H1 (cell line): ENCODE data around the gene OR10AD1. TPM values are rescaled to one million over a fixed set of nuclear protein-coding genes. Genes with fewer than 3 reads are reported as not detected.

Experiments used
- CTCF ChIA-PET: fragments of 300-600 bp; sonication (Branson Sonifier 250); formaldehyde crosslinking; loops from one replicate; lab custom pipeline; 2021; ENCODE audit not compliant: partially characterized antibody; lab: Charles Lee
- POLR2A ChIA-PET: fragments of 300-600 bp; sonication (Branson Sonifier 250); formaldehyde crosslinking; loops from one replicate; lab custom pipeline; 2021; ENCODE audit warnings: inconsistent platforms; ENCODE audit not compliant: partially characterized antibody; lab: Charles Lee
- DNase-seq, 2 experiments: peaks; one replicate each; pipeline versions ENCODE4 v3.0.0 to v3.0.0-alpha.2; 2010 to 2022; ENCODE audit warnings: low spot score in 2 of 2, low read depth in 1 of 2, mixed read lengths in 1 of 2
- FAIRE-seq: peaks from 2 replicates; lab custom pipeline; 2011; peaks lifted over from hg19 to GRCh38; lab: Jason Lieb, UNC
- H2AFZ ChIP-seq: 2 replicates; pipeline ENCODE4 v1.8.1; 2012; ENCODE audit warnings: low read length, inconsistent platforms
- H2AK5ac ChIP-seq: 2 replicates; pipeline ENCODE4 v1.6.1; 2013; ENCODE audit warnings: low read depth, low read length
- H2BK120ac ChIP-seq: replicated peaks from 2 replicates; pipeline ENCODE3; 2013; ENCODE audit warnings: low read depth, low read length, inconsistent platforms
- H2BK12ac ChIP-seq: 2 replicates; pipeline ENCODE4 v1.6.1; 2013; ENCODE audit warnings: low read depth, low read length
- H2BK15ac ChIP-seq: 2 replicates; pipeline ENCODE4 v1.6.1; 2013; ENCODE audit warnings: low read length
- H2BK20ac ChIP-seq: 2 replicates; pipeline ENCODE4 v1.6.1; 2013; ENCODE audit warnings: low read length
- H2BK5ac ChIP-seq: 2 replicates; pipeline ENCODE4 v1.6.1; 2013; ENCODE audit warnings: low read depth, low read length
- H3K14ac ChIP-seq: 2 replicates; pipeline ENCODE4 v1.6.1; 2013; ENCODE audit warnings: inconsistent platforms; ENCODE audit not compliant: insufficient read length
- H3K18ac ChIP-seq: 2 replicates; pipeline ENCODE4 v1.6.1; 2013; ENCODE audit warnings: low read length; ENCODE audit errors: extremely low read depth
- H3K23ac ChIP-seq: 2 replicates; pipeline ENCODE4 v1.6.1; 2013; ENCODE audit warnings: inconsistent platforms; ENCODE audit not compliant: insufficient read length
- H3K23me2 ChIP-seq: 2 replicates; pipeline ENCODE4 v1.6.1; 2013; ENCODE audit warnings: low read depth, low read length
- H3K27ac ChIP-seq: 2 replicates; pipeline ENCODE4 v1.6.1; 2011; ENCODE audit warnings: low read depth, low read length, inconsistent platforms
- H3K27me3 ChIP-seq, 4 experiments: replicated peaks in 1 of 4; 1 replicate in 1 of 4; 2 replicates in 3 of 4; pipeline versions ENCODE4 v1.6.1 to v1.8.1; 2011 to 2013; ENCODE audit warnings: low read length in 3 of 4, mild to moderate bottlenecking in 3 of 4, inconsistent platforms in 2 of 4, mixed read lengths in 2 of 4, moderate library complexity in 1 of 4; ENCODE audit not compliant: control insufficient read depth in 3 of 4, insufficient read depth in 3 of 4; ENCODE audit errors: extremely low read depth in 1 of 4
- H3K36me3 ChIP-seq, 4 experiments: 2 replicates each; pipeline versions ENCODE4 v1.6.1 to v1.8.1; 2011 to 2013; ENCODE audit warnings: mild to moderate bottlenecking in 4 of 4, low read length in 3 of 4, moderate library complexity in 2 of 4, control low read depth in 1 of 4, inconsistent platforms in 1 of 4; ENCODE audit not compliant: insufficient read depth in 4 of 4, control insufficient read depth in 2 of 4
- H3K4ac ChIP-seq: replicated peaks from 2 replicates; pipeline ENCODE3; 2013; ENCODE audit warnings: low read length, low read depth, mixed read lengths, inconsistent platforms; ENCODE audit not compliant: insufficient read length
- H3K4me1 ChIP-seq, 4 experiments: replicated peaks in 1 of 4; 1 replicate in 1 of 4; 2 replicates in 3 of 4; pipeline versions ENCODE4 v1.6.1 to v1.8.1; 2011 to 2013; ENCODE audit warnings: low read length in 3 of 4, inconsistent platforms in 2 of 4, mixed read lengths in 1 of 4; ENCODE audit not compliant: insufficient read depth in 4 of 4, control insufficient read depth in 3 of 4
- H3K4me2 ChIP-seq, 2 experiments: 2 replicates each; pipeline versions ENCODE4 v1.6.1 to v1.8.1; 2011 to 2013; ENCODE audit warnings: low read depth in 2 of 2, low read length in 2 of 2, control low read depth in 1 of 2, inconsistent platforms in 1 of 2, mild to moderate bottlenecking in 1 of 2; ENCODE audit not compliant: insufficient read depth in 1 of 2
- H3K4me3 ChIP-seq, 4 experiments: fragments of 200-600, 300-600 bp in 1 of 4; sonication (generic), shearing (Covaris generic), sonication (Bioruptor Twin) in 1 of 4; 2 replicates each; pipeline versions ENCODE4 v1.5.1 to v1.8.1; 2011 to 2016; ENCODE audit warnings: low read length in 4 of 4, low read depth in 3 of 4, control low read depth in 2 of 4, inconsistent platforms in 2 of 4, mild to moderate bottlenecking in 2 of 4, mixed read lengths in 1 of 4, moderate library complexity in 1 of 4; ENCODE audit not compliant: insufficient read depth in 2 of 4; ENCODE audit errors: extremely low read depth in 1 of 4
- H3K56ac ChIP-seq: replicated peaks from 2 replicates; pipeline ENCODE3; 2013; ENCODE audit warnings: low read depth, mild to moderate bottlenecking, mixed read lengths, low read length, inconsistent platforms; ENCODE audit not compliant: insufficient read length
- H3K79me1 ChIP-seq: 2 replicates; pipeline ENCODE4 v1.6.1; 2013; ENCODE audit warnings: low read depth, low read length, control low read depth
- H3K79me2 ChIP-seq, 2 experiments: 2 replicates each; pipeline versions ENCODE4 v1.6.1 to v1.8.1; 2012 to 2013; ENCODE audit warnings: low read length in 2 of 2, mild to moderate bottlenecking in 2 of 2, inconsistent platforms in 1 of 2; ENCODE audit not compliant: insufficient read depth in 2 of 2, control insufficient read depth in 1 of 2
- H3K9ac ChIP-seq, 4 experiments: replicated peaks in 1 of 4; 1 replicate in 1 of 4; 2 replicates in 3 of 4; pipeline versions ENCODE4 v1.6.1 to v1.8.1; 2011 to 2013; ENCODE audit warnings: low read depth in 3 of 4, low read length in 3 of 4, control low read depth in 2 of 4, mild to moderate bottlenecking in 2 of 4, moderate library complexity in 2 of 4, inconsistent platforms in 1 of 4; ENCODE audit errors: extremely low read depth in 1 of 4
- H3K9me3 ChIP-seq, 2 experiments: 2 replicates each; pipeline versions ENCODE4 v1.6.1 to v1.8.1; 2012 to 2013; ENCODE audit warnings: mild to moderate bottlenecking in 2 of 2, moderate library complexity in 2 of 2, control low read depth in 1 of 2, inconsistent platforms in 1 of 2, low read depth in 1 of 2, low read length in 1 of 2, mixed read lengths in 1 of 2; ENCODE audit not compliant: insufficient read depth in 2 of 2
- H4K20me1 ChIP-seq, 2 experiments: replicated peaks in 1 of 2; 2 replicates each; pipeline versions ENCODE3 to v1.8.1; 2011 to 2013; ENCODE audit warnings: inconsistent platforms in 2 of 2, low read length in 2 of 2, mild to moderate bottlenecking in 1 of 2; ENCODE audit not compliant: insufficient read depth in 2 of 2, control insufficient read depth in 1 of 2
- H4K5ac ChIP-seq: 2 replicates; pipeline ENCODE4 v1.6.1; 2013; ENCODE audit warnings: low read length, low read depth, mixed read lengths, inconsistent platforms; ENCODE audit not compliant: insufficient read length
- H4K8ac ChIP-seq: 2 replicates; pipeline ENCODE4 v1.8.0; 2013; ENCODE audit warnings: mild to moderate bottlenecking, moderate library complexity, low read length, inconsistent platforms; ENCODE audit not compliant: insufficient read depth; ENCODE audit errors: extremely low read depth
- H4K91ac ChIP-seq: replicated peaks from 2 replicates; pipeline ENCODE3; 2013; ENCODE audit warnings: low read length, mixed read lengths, inconsistent platforms; ENCODE audit not compliant: insufficient read length
- BRCA1 ChIP-seq: IDR thresholded peaks from 2 replicates; pipeline ENCODE4 v1.6.1; 2012; ENCODE audit warnings: low read depth, low read length, improper control_type of control experiment
- GABPA ChIP-seq: IDR thresholded peaks from 2 replicates; pipeline ENCODE4 v1.6.1; 2011; ENCODE audit warnings: mild to moderate bottlenecking, low read length, moderate library complexity, borderline replicate concordance; ENCODE audit not compliant: insufficient read depth
- GTF2F1 ChIP-seq: IDR thresholded peaks from 2 replicates; pipeline ENCODE4 v1.6.1; 2012; ENCODE audit warnings: low read depth, low read length, improper control_type of control experiment, borderline replicate concordance
- JUN ChIP-seq: IDR thresholded peaks from 2 replicates; pipeline ENCODE4 v1.6.1; 2011; ENCODE audit warnings: low read depth, mild to moderate bottlenecking, improper control_type of control experiment, low read length
- POLR2A ChIP-seq, 2 experiments: IDR thresholded peaks; 1 replicate in 1 of 2; 2 replicates in 1 of 2; pipeline ENCODE4 v1.6.1; 2011; ENCODE audit warnings: low read depth in 2 of 2, low read length in 2 of 2, mild to moderate bottlenecking in 2 of 2; ENCODE audit errors: control extremely low read depth in 1 of 2
- RXRA ChIP-seq: IDR thresholded peaks from 2 replicates; pipeline ENCODE4 v1.6.1; 2011; ENCODE audit warnings: low read depth, mild to moderate bottlenecking, low read length, moderate library complexity; ENCODE audit not compliant: insufficient read depth
- SRF ChIP-seq: IDR thresholded peaks from 2 replicates; pipeline ENCODE4 v1.6.1; 2011; ENCODE audit warnings: mild to moderate bottlenecking, low read depth, low read length, moderate library complexity
- TEAD4 ChIP-seq: IDR thresholded peaks from 2 replicates; pipeline ENCODE4 v1.6.1; 2012; ENCODE audit warnings: low read depth, low read length, inconsistent platforms, mixed read lengths
- WGBS, 2 experiments: shearing (Covaris generic) in 1 of 2; methylation state at CpG; one replicate each; pipeline versions ENCODE4 v1.1.6 to v1.1.7; 2013 to 2015; ENCODE audit warnings: low lambda C conversion rate in 2 of 2, mixed read lengths in 2 of 2, inconsistent platforms in 1 of 2, low coverage in 1 of 2, missing lambda C conversion rate in 1 of 2; ENCODE audit not compliant: insufficient replicate concordance in 2 of 2, insufficient coverage in 1 of 2, insufficient read length in 1 of 2; ENCODE audit errors: extremely low coverage in 1 of 2, missing lambda C conversion rate in 1 of 2; 5-methylcytosine and 5-hydroxymethylcytosine counted together
- polyA plus RNA-seq, 7 experiments: library from polyadenylated mRNA; depleted of rRNA in 3 of 7; stranded (reverse) in 5 of 7; unstranded in 2 of 7; fragments of >200 nt in 5 of 7; fragments of 200-250 nt in 2 of 7; gene quantifications; 1 replicate in 5 of 7; 2 replicates in 1 of 7; 4 replicates in 1 of 7; pipeline versions ENCODE4 v1.2.1 to v1.2.3, GENCODE V29; 2011 to 2013; ENCODE audit warnings: missing spikeins in 2 of 7, mixed read lengths in 2 of 7
- total RNA-seq: library from RNA; stranded (reverse); fragmentation: NEBNext Ultra II Directional; extraction: Animal tissue kit (Norgen Biotek cat#: 25700); gene quantifications from 2 replicates; pipeline ENCODE4 v1.2.1, GENCODE V29; 2021
- TF ChIP-seq, protein P1 (sequence below): IDR thresholded peaks from 2 replicates; pipeline ENCODE4 v1.6.1; 2012; ENCODE audit warnings: inconsistent platforms

OR10AD1 gene
- total and polyA plus RNA-seq, 2 of the 8 experiments (the other 6 are each of a cell fraction or from before 2014, with no cell fraction given) = not detected

DNA sequence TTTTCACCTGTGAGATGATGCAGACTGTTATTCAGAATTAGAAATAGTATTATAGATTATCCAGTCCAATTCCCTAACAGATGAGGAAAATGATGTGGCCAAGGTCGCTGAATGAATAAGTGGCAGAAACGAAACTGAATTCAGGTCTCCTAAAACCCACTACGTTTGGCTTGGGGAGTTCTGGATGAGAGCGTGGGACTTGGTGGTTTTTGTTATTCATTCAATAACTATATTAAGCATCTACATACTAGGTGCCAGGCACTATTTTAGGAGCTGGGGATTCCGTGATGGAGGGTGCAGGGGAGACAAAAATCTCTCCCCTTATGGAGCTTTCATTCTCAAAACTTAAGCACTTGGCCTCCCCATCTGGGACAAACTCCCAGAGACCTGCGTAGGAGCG lies 20.5 kb downstream of the OR10AD1 start:
- no peak overlapping the region for H3K27ac ChIP-seq
- no peak overlapping the region for H3K18ac ChIP-seq
- H4K91ac ChIP-seq = no peak overlapping the region
- no peak overlapping the region for H3K9ac ChIP-seq
- H3K4ac ChIP-seq = no peak overlapping the region
- H3K23me2 ChIP-seq = peaks cover 14% of the 10 kb centered on the region; the same call in 1 of the 2 replicates
- H3K14ac ChIP-seq = no peak overlapping the region
- no peak overlapping the region for H2BK20ac ChIP-seq
- FAIRE-seq = no peak
- peak overlapping the region; percentile 94 to 97 for H3K4me2 ChIP-seq
- no peak overlapping the region for H2AK5ac ChIP-seq
- no peak overlapping the region for H2BK120ac ChIP-seq
- H3K23ac ChIP-seq = no peak overlapping the region
- H3K4me3 ChIP-seq = peak overlapping the region; percentile 35 to 80 (median 72); a peak in 7 of 8 replicates
- CTCF ChIA-PET = interaction anchor here (0.8 to 1.3 kb wide), 15 partner anchors 9 to 440 kb away, joined by 3 to 14 read pairs (median 4); partner anchors contain the start of genes ASB8 and PFKM
- H3K79me2 ChIP-seq = no peaks in the 10 kb centered on the region
- peak overlapping the region; percentile 43; the same call in 1 of the 2 replicates for H2AFZ ChIP-seq
- TF ChIP-seq, protein P1, sequence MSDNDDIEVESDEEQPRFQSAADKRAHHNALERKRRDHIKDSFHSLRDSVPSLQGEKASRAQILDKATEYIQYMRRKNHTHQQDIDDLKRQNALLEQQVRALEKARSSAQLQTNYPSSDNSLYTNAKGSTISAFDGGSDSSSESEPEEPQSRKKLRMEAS = no peak
- TF ChIP-seq JUN (no peak), GABPA (no peak), BRCA1 (no peak), GTF2F1 (no peak), TEAD4 (no peak), RXRA (no peak), SRF (no peak), POLR2A (IDR thresholded peaks at IDR 0.05; ENCODE audit: control extremely low read depth in 1 of 2, low read depth in 2 of 2, low read length in 2 of 2) (no peak)
- TF ChIP-seq, all 59 proteins: peak for 0
- POLR2A ChIA-PET = interaction anchor here (0.6 to 1.6 kb wide), 6 partner anchors 9 to 255 kb away, joined by 3 to 8 read pairs (median 4); partner anchors contain the start of gene ASB8
- Histone ChIP-seq H3K36me3 (no peaks in the 10 kb centered on the region), H3K9me3 (no peaks in the 10 kb centered on the region; a peak in 1 of 4 replicates), H2BK15ac (no peak overlapping the region), H3K56ac (no peak overlapping the region), H4K20me1 (no peaks in the 10 kb centered on the region), H4K8ac (no peak overlapping the region), H3K27me3 (peaks cover 8 to 39% (median 25%) of the 10 kb centered on the region in 4 experiments), H3K79me1 (no peaks in the 10 kb centered on the region), H2BK12ac (no peak overlapping the region), H2BK5ac (no peak overlapping the region), H4K5ac (no peak overlapping the region), H3K4me1 (peaks cover 6 to 20% (median 11%) of the 10 kb centered on the region in 4 experiments; a peak in 6 of 7 replicates)
- 19% methylated on average over 7 of the region's 7 CpGs; no CpG with 5 or more reads in 1 of the 2 experiments for WGBS, 2 experiments
- no peak for DNase-seq
